ENCODE measurements around the gene CHMP6.

GRCh38 chr17:81036197-81036941 is 44.7 kb downstream of the CHMP6 start:
- TF ChIP-seq MXI1 (conservative IDR thresholded peaks at IDR 0.05; ENCODE audit: poor library complexity, severe bottlenecking) (no peak), CTCF (IDR thresholded peaks at IDR 0.05; ENCODE audit: poor library complexity, severe bottlenecking) (no peak), POLR2AphosphoS5 (IDR thresholded peaks at IDR 0.05) (no peak), RAD21 (conservative IDR thresholded peaks at IDR 0.05) (no peak), REST (IDR thresholded peaks at IDR 0.05; ENCODE audit: borderline replicate concordance) (no peak)

Data from neural cell (in vitro differentiated cells).